GM12865 (cell line): ENCODE results near the gene ATXN7L1.

Experiments
- DNase-seq: peaks from one replicate; pipeline ENCODE4 v3.0.0; 2010; ENCODE audit warnings: low read depth
- H3K4me3 ChIP-seq: 2 replicates; pipeline ENCODE4 v1.5.1; 2011; ENCODE audit warnings: mild to moderate bottlenecking, low read depth, low read length, control low read depth
- TF ChIP-seq, protein P1 (sequence below): IDR thresholded peaks from 2 replicates; pipeline ENCODE4 v1.5.1; 2011; ENCODE audit warnings: low read length, control low read depth, low read depth, inconsistent platforms; ENCODE audit not compliant: insufficient read depth; ENCODE audit errors: missing control alignments

The ATXN7L1 gene

GRCh38 chr7:105905910-105906568 lies 29.6 kb upstream of the ATXN7L1 start:
- no peak for DNase-seq
- no peak overlapping the region for H3K4me3 ChIP-seq
- TF ChIP-seq, protein P1, sequence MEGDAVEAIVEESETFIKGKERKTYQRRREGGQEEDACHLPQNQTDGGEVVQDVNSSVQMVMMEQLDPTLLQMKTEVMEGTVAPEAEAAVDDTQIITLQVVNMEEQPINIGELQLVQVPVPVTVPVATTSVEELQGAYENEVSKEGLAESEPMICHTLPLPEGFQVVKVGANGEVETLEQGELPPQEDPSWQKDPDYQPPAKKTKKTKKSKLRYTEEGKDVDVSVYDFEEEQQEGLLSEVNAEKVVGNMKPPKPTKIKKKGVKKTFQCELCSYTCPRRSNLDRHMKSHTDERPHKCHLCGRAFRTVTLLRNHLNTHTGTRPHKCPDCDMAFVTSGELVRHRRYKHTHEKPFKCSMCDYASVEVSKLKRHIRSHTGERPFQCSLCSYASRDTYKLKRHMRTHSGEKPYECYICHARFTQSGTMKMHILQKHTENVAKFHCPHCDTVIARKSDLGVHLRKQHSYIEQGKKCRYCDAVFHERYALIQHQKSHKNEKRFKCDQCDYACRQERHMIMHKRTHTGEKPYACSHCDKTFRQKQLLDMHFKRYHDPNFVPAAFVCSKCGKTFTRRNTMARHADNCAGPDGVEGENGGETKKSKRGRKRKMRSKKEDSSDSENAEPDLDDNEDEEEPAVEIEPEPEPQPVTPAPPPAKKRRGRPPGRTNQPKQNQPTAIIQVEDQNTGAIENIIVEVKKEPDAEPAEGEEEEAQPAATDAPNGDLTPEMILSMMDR, result no peak

- no peak overlapping the region for H3K4me3 ChIP-seq
- no peak for DNase-seq
- TF ChIP-seq, protein P1, result no peak
Measured at GRCh38 chr7:105905209-105905909, 29.0 kb upstream of the ATXN7L1 start.

DNA sequence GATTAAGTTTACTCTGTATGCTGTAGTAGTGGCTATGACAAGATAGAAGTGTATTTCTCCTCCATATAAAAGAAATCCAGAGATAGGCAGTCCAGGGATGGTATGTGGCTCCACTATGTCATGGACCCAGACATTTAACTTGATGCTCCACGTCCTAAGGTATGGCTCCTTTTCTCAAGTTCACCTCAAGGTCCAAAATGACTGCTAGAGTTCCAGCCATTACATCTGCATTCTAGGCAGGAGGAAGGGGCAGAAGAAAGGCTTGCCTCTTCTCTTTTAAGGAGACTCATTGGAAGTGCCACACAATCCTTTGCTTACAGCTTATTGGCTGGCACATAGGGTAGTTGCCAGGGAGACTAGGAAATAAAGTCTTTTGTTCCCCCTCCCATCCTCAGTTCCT lies 27.7 kb upstream of the ATXN7L1 start:
- TF ChIP-seq, protein P1, result no peak
- DNase-seq, result no peak
- no peak overlapping the region for H3K4me3 ChIP-seq

DNA sequence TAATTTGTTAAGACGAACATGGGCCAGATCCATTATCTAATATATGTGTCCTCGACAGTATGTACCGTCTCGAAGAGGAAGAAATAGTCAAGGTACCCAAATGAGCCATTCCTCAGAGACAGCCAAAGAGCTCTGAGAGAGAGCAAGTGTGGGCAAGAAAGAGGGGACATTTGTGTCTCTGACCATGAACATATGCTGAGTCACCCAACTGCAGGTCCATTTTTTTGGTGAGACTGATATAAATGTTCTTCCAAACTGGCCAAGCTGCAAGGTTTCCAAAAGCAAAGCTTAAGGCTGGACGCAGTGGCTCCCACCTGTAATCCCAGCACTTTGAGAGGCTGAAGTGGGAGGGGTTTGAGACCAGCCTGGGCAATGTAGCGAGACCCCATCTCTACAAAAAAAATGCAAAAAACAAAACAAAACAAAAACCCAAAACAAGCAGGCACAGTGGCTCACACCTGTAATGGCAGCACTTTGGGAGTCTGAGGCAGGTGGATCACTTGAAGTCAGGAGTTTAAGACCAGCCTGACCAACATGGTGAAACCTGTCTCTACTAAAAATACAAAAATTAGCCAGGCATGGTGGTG lies 26.0 kb upstream of the ATXN7L1 start:
- H3K4me3 ChIP-seq, result no peak overlapping the region
- TF ChIP-seq, protein P1, result no peak
- DNase-seq, result no peak

DNA sequence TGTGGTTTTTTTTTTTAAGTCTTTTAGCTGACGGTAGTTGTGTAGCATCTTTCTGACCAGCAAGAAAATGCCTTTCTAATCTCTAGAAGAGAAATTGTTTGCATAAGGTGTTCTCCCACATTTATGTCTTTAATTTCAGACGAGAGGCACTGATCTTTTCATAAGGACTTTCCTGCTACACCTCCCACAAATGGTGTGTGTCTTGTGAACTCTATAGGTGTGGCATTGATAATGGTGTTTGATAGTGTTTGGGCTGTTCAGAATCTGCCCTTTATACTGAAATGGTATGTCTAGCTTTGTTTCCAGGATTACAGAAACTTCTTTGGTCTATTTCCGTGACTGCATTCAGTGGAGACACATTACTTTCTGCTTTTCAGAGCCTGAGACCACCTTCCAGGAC lies 21.6 kb upstream of the ATXN7L1 start:
- TF ChIP-seq, protein P1, result no peak
- no peak for DNase-seq
- H3K4me3 ChIP-seq, result no peak overlapping the region

DNA sequence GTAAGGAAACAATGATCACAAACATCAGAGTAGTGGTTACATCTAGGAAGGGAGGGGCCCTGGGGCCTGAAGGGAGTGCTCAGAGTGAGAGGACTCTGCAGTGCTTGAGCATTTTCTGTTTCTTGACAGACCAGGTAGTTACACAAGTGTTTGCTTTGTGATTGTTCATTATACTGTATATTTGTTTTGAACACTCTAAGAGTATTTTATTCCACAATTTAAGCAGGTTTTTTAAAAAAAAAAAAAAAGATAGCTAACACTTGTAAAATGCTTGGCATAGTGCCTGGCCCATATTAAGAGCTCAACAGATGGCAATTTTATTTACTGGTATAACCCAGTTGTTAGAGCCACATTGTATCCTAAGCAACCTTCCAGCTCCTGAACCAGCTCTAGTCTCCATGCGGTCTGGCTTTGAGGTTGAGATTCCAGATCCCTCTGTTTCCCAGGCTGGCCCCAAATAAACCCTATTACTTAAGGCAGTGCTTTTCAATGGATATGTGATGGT lies 20.1 kb upstream of the ATXN7L1 start:
- TF ChIP-seq, protein P1, result no peak
- no peak overlapping the region for H3K4me3 ChIP-seq
- DNase-seq, result no peak
